ENCODE data around the gene CA9.
A peak's percentile ranks its signal among the peaks of the same experiment; 100 is the strongest.

CA9 gene

GRCh38 chr9:35664531-35665470, 8.9 kb upstream of the CA9 start, which contains the start of gene ARHGEF39:
Gene ARHGEF39, minus strand, starts transcription at chr9:35665195. Its CDS starts 26 bp downstream, at chr9:35665169.
- Histone ChIP-seq H3K36me3 (ENCODE audit: control insufficient read depth in 4 of 4, insufficient read depth in 4 of 4, low read length in 3 of 4) (peaks cover 0 to 23% (median 5%) of the 10 kb centered on the region in 4 experiments), H3K27me3 (replicated peaks in 2 of 5; ENCODE audit: control insufficient read depth in 4 of 5, insufficient read depth in 5 of 5, low read length in 4 of 5) (no peaks in the 10 kb centered on the region), H3K27ac (ENCODE audit: insufficient read depth in 1 of 2, low read depth in 1 of 2, low read length in 2 of 2, poor library complexity in 1 of 2, severe bottlenecking in 2 of 2) (peak within 1 kb of the TSS in 1 of 2 experiments; percentile 70), H3K9me3 (ENCODE audit: control extremely low read depth in 1 of 5, control insufficient read depth in 4 of 5, insufficient read depth in 2 of 5, low read depth in 1 of 5, low read length in 4 of 5) (no peaks in the 10 kb centered on the region), H3K4me1 (ENCODE audit: control extremely low read depth in 1 of 4, control insufficient read depth in 4 of 4, insufficient read depth in 4 of 4, low read length in 3 of 4) (peaks cover 12 to 55% (median 36%) of the 10 kb centered on the region in 4 experiments), H3K4me3 (ENCODE audit: control insufficient read depth in 1 of 7, extremely low read depth in 1 of 7, insufficient read depth in 4 of 7, low read depth in 2 of 7, low read length in 6 of 7) (peak within 1 kb of the TSS; percentile 64 to 88 (median 81))
- WGBS (ENCODE audit: insufficient coverage) = 9% methylated on average over 50 of the region's 58 CpGs
- DNase-seq = peak; percentile 51 to 68 (median 57)
- CTCF ChIA-PET = interaction anchor here (0.7 to 12.8 kb wide), 15 partner anchors 8 to 70 kb away, joined by 3 to 117 read pairs (median 3); partner anchors contain the start of gene CD72
- POLR2A ChIA-PET = interaction anchor here (0.6 kb wide), 1 partner anchor 26 kb away, joined by 4 read pairs; no protein-coding TSS in a partner anchor

DNA sequence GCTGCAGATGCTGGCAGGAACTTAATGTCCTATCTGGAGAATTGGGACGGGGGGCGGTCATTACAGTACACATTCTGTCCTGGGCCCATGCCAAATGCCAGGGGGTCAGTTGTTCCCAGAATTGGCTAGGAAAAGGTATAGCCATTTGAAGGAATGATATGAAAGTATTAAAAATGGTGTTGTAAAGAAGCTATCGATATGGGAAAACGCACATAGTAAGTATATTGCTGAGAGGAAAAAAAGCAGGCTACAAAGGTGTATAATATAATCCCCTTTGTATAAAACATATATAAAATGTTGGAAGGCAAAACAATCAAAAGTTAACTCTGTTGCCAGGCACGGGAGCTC, 8.3 kb upstream of the CA9 start:
- WGBS (ENCODE audit: insufficient coverage) = 8% methylated on average over 2 of the region's 5 CpGs
- Histone ChIP-seq H3K9me3 (ENCODE audit: control extremely low read depth in 1 of 5, control insufficient read depth in 4 of 5, insufficient read depth in 2 of 5, low read depth in 1 of 5, low read length in 4 of 5) (no peaks in the 10 kb centered on the region), H3K4me3 (ENCODE audit: control insufficient read depth in 1 of 7, extremely low read depth in 1 of 7, insufficient read depth in 4 of 7, low read depth in 2 of 7, low read length in 6 of 7) (peak overlapping the region; percentile 64 to 88 (median 81)), H3K27me3 (replicated peaks in 2 of 5; ENCODE audit: control insufficient read depth in 4 of 5, insufficient read depth in 5 of 5, low read length in 4 of 5) (no peaks in the 10 kb centered on the region), H3K4me1 (ENCODE audit: control extremely low read depth in 1 of 4, control insufficient read depth in 4 of 4, insufficient read depth in 4 of 4, low read length in 3 of 4) (peaks cover 12 to 52% (median 36%) of the 10 kb centered on the region in 4 experiments), H3K27ac (ENCODE audit: insufficient read depth in 1 of 2, low read depth in 1 of 2, low read length in 2 of 2, poor library complexity in 1 of 2, severe bottlenecking in 2 of 2) (peak overlapping the region in 1 of 2 experiments; percentile 70), H3K36me3 (ENCODE audit: control insufficient read depth in 4 of 4, insufficient read depth in 4 of 4, low read length in 3 of 4) (peaks cover 0 to 18% (median 3%) of the 10 kb centered on the region in 4 experiments)
- POLR2A ChIA-PET = no interaction called here
- no peak for DNase-seq
- CTCF ChIA-PET = interaction anchor here (1.1 to 12.8 kb wide), 8 partner anchors 11 to 161 kb away, joined by 3 to 117 read pairs (median 10); partner anchors contain the start of gene CD72

DNA sequence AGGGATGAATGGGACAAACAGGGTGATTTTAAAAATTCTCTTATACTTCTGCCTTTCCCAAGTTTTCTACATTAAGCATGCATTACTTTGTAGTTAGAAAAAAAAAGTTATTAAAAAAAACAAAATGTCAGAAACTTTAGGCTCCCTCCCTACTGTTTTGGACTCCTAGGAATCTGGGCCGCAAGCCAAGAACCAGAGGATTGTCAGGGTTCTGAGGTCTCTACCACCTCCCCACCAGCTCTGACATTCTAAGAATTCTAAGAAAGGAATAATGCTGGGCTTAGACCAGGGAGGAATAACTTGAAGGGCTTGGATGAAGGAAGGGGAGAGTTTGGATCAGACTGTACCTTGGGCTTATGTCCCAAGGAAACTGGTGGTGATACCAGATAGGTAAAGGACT, 7.7 kb upstream of the CA9 start:
- Histone ChIP-seq H3K36me3 (ENCODE audit: control insufficient read depth in 4 of 4, insufficient read depth in 4 of 4, low read length in 3 of 4) (peaks cover 0 to 12% (median 0%) of the 10 kb centered on the region in 4 experiments), H3K27me3 (replicated peaks in 2 of 5; ENCODE audit: control insufficient read depth in 4 of 5, insufficient read depth in 5 of 5, low read length in 4 of 5) (no peaks in the 10 kb centered on the region), H3K9me3 (ENCODE audit: control extremely low read depth in 1 of 5, control insufficient read depth in 4 of 5, insufficient read depth in 2 of 5, low read depth in 1 of 5, low read length in 4 of 5) (no peaks in the 10 kb centered on the region), H3K4me3 (ENCODE audit: control insufficient read depth in 1 of 7, extremely low read depth in 1 of 7, insufficient read depth in 4 of 7, low read depth in 2 of 7, low read length in 6 of 7) (peak overlapping the region in 1 of 7 experiments; percentile 88), H3K27ac (ENCODE audit: insufficient read depth in 1 of 2, low read depth in 1 of 2, low read length in 2 of 2, poor library complexity in 1 of 2, severe bottlenecking in 2 of 2) (no peak overlapping the region), H3K4me1 (ENCODE audit: control extremely low read depth in 1 of 4, control insufficient read depth in 4 of 4, insufficient read depth in 4 of 4, low read length in 3 of 4) (peaks cover 11 to 46% (median 36%) of the 10 kb centered on the region in 4 experiments)
- no CpG with 5 or more reads among the region's 1 CpG for WGBS (ENCODE audit: insufficient coverage)
- ChIA-PET CTCF (interaction anchor here (1.2 to 12.8 kb wide), 5 partner anchors 10 to 160 kb away, joined by 3 to 117 read pairs (median 16); no protein-coding TSS in a partner anchor), POLR2A (interaction anchor here (0.7 kb wide), 1 partner anchor 8 kb away, joined by 3 read pairs; the partner anchor contains the start of genes CCDC107 and RMRP)
- no peak for DNase-seq

DNA sequence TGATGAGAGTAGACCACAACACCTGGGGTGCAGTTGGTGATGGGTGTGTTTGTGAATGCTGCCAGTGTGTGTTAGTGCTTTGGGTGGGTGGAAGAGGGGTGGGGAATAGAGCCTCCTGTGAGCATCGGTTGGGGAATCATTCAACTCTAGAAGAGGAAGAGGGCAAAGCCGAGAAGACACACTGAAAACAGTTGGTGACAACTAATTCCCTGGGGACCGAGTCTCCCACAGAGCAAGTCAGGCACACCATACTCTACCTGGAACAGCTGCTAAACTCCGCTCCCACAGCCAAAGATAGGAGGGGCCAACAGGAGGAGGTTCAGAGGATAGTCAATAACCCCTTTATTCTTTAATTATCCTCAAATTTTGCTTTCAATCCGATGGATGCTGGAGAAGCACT, 7.2 kb upstream of the CA9 start:
- no peaks in the 10 kb centered on the region for H3K27me3 ChIP-seq (replicated peaks in 2 of 5; ENCODE audit: control insufficient read depth in 4 of 5, insufficient read depth in 5 of 5, low read length in 4 of 5)
- WGBS (ENCODE audit: insufficient coverage) = 100% methylated on average over 3 of the region's 5 CpGs
- peaks cover 0 to 10% (median 0%) of the 10 kb centered on the region in 4 experiments for H3K36me3 ChIP-seq (ENCODE audit: control insufficient read depth in 4 of 4, insufficient read depth in 4 of 4, low read length in 3 of 4)
- H3K27ac ChIP-seq (ENCODE audit: insufficient read depth in 1 of 2, low read depth in 1 of 2, low read length in 2 of 2, poor library complexity in 1 of 2, severe bottlenecking in 2 of 2) = no peak overlapping the region
- H3K4me1 ChIP-seq (ENCODE audit: control extremely low read depth in 1 of 4, control insufficient read depth in 4 of 4, insufficient read depth in 4 of 4, low read length in 3 of 4) = peaks cover 10 to 41% (median 32%) of the 10 kb centered on the region in 4 experiments
- ChIA-PET CTCF (interaction anchor here (1.2 to 12.8 kb wide), 4 partner anchors 10 to 159 kb away, joined by 3 to 117 read pairs (median 24); no protein-coding TSS in a partner anchor), POLR2A (interaction anchor here (0.7 kb wide), 1 partner anchor 9 kb away, joined by 3 read pairs; the partner anchor contains the start of genes CCDC107 and RMRP)
- H3K4me3 ChIP-seq (ENCODE audit: control insufficient read depth in 1 of 7, extremely low read depth in 1 of 7, insufficient read depth in 4 of 7, low read depth in 2 of 7, low read length in 6 of 7) = no peak overlapping the region
- H3K9me3 ChIP-seq (ENCODE audit: control extremely low read depth in 1 of 5, control insufficient read depth in 4 of 5, insufficient read depth in 2 of 5, low read depth in 1 of 5, low read length in 4 of 5) = no peaks in the 10 kb centered on the region
- no peak for DNase-seq

DNA sequence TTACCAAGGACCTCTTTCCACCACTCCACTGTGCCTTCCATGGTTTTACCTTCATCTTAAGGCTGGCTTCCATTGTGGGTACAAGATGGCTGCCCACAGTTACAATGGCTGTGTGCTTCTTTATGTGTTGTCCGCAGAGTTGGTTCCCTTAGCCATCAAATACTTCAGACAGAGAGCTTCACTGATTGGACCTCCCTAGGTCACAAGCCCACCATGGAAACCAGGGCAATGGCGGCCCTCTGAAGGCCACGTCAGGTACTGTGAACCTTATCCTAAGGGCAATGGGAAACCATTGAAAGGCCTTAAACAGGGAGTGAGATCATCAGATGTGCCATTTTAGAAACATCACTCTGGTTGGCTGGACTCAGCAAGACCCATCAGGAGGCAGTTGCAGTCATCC, 5.8 kb upstream of the CA9 start:
- WGBS (ENCODE audit: insufficient coverage) = 100% methylated on average over 3 of the region's 3 CpGs
- DNase-seq = no peak
- ChIA-PET POLR2A (no interaction called here), CTCF (no interaction called here)
- Histone ChIP-seq H3K4me3 (ENCODE audit: control insufficient read depth in 1 of 7, extremely low read depth in 1 of 7, insufficient read depth in 4 of 7, low read depth in 2 of 7, low read length in 6 of 7) (no peak overlapping the region), H3K4me1 (ENCODE audit: control extremely low read depth in 1 of 4, control insufficient read depth in 4 of 4, insufficient read depth in 4 of 4, low read length in 3 of 4) (peaks cover 7 to 27% (median 19%) of the 10 kb centered on the region in 4 experiments), H3K36me3 (ENCODE audit: control insufficient read depth in 4 of 4, insufficient read depth in 4 of 4, low read length in 3 of 4) (peaks cover 0 to 2% (median 0%) of the 10 kb centered on the region in 4 experiments), H3K9me3 (ENCODE audit: control extremely low read depth in 1 of 5, control insufficient read depth in 4 of 5, insufficient read depth in 2 of 5, low read depth in 1 of 5, low read length in 4 of 5) (no peaks in the 10 kb centered on the region), H3K27ac (ENCODE audit: insufficient read depth in 1 of 2, low read depth in 1 of 2, low read length in 2 of 2, poor library complexity in 1 of 2, severe bottlenecking in 2 of 2) (no peak overlapping the region), H3K27me3 (replicated peaks in 2 of 5; ENCODE audit: control insufficient read depth in 4 of 5, insufficient read depth in 5 of 5, low read length in 4 of 5) (no peaks in the 10 kb centered on the region)

DNA sequence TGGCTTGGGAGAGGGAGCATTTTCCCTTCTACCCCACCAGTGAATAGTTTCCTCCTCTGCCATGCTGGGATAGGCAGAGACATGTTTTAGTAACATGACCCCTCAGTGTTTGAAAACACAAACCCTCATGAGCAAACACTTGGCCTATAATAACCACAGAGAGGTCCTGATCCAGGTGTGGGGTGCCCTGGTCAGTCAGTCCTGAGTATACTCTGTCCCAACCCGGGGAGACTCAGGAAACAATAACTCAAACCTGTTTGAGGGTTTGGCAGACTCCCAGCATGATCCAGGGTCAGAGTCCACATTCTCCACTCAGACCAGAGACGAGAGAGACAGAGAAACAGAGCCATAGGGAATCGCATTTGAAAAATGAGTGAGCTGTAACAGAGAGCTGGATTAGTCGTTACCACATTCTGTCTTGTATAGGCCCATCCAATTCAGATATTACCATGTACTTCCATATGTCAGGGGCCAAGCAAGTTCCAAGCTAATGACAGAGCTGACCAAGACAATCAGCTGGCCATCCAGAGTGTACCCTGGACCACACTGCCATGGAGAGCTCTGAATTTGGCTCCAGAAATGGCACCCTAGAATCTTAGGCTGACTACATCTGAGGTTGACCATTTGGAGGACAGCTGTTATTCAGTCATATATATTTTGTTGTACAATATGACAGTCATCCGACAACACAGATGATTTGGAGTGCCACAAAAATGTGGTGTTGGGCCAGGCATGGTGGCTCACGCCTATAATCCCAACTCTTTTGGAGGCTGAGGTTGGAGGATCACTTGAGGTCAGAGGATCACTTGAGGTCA, 4.2 kb upstream of the CA9 start:
- no peaks in the 10 kb centered on the region for H3K36me3 ChIP-seq (ENCODE audit: control insufficient read depth in 4 of 4, insufficient read depth in 4 of 4, low read length in 3 of 4)
- no peak for DNase-seq
- 80% methylated on average over 4 of the region's 6 CpGs for WGBS (ENCODE audit: insufficient coverage)
- H3K9me3 ChIP-seq (ENCODE audit: control extremely low read depth in 1 of 5, control insufficient read depth in 4 of 5, insufficient read depth in 2 of 5, low read depth in 1 of 5, low read length in 4 of 5) = no peaks in the 10 kb centered on the region
- POLR2A ChIA-PET = no interaction called here
- no peak overlapping the region for H3K27ac ChIP-seq (ENCODE audit: insufficient read depth in 1 of 2, low read depth in 1 of 2, low read length in 2 of 2, poor library complexity in 1 of 2, severe bottlenecking in 2 of 2)
- no peak overlapping the region for H3K4me3 ChIP-seq (ENCODE audit: control insufficient read depth in 1 of 7, extremely low read depth in 1 of 7, insufficient read depth in 4 of 7, low read depth in 2 of 7, low read length in 6 of 7)
- H3K4me1 ChIP-seq (ENCODE audit: control extremely low read depth in 1 of 4, control insufficient read depth in 4 of 4, insufficient read depth in 4 of 4, low read length in 3 of 4) = peaks cover 7 to 17% (median 12%) of the 10 kb centered on the region in 4 experiments
- CTCF ChIA-PET = interaction anchor here (1.0 to 3.3 kb wide), 7 partner anchors 8 to 57 kb away, joined by 3 to 22 read pairs (median 9); partner anchors contain the start of genes CCDC107 and RMRP
- peaks cover 0 to 4% (median 0%) of the 10 kb centered on the region in 5 experiments for H3K27me3 ChIP-seq (replicated peaks in 2 of 5; ENCODE audit: control insufficient read depth in 4 of 5, insufficient read depth in 5 of 5, low read length in 4 of 5)
